Osteocyte (in vitro differentiated cells): ENCODE data around the gene ANKFY1. TPM values are rescaled to one million over a fixed set of nuclear protein-coding genes. Genes with fewer than 3 reads are reported as not detected.
"Not testable (repeated sequence)": the region's sequence is repeated elsewhere in the genome, so short reads cannot be mapped to it uniquely, and the experiment has no call there.

Experiments
- DNase-seq: peaks from one replicate; pipeline ENCODE4 v3.0.0; 2021; ENCODE audit warnings: mixed read lengths; ENCODE audit not compliant: unreplicated experiment; ENCODE audit errors: extremely low spot score
- H3K27ac Mint-ChIP-seq: one replicate; pipeline ENCODE4 v1.8.0; 2021; ENCODE audit warnings: mild to moderate bottlenecking, mixed read lengths; ENCODE audit not compliant: unreplicated experiment
- H3K27me3 Mint-ChIP-seq: one replicate; pipeline ENCODE4 v1.8.0; 2021; ENCODE audit warnings: mixed read lengths; ENCODE audit not compliant: unreplicated experiment
- H3K36me3 Mint-ChIP-seq: one replicate; pipeline ENCODE4 v1.8.0; 2021; ENCODE audit warnings: mixed read lengths; ENCODE audit not compliant: unreplicated experiment
- H3K4me1 Mint-ChIP-seq: one replicate; pipeline ENCODE4 v1.8.0; 2021; ENCODE audit warnings: mixed read lengths; ENCODE audit not compliant: unreplicated experiment
- H3K4me3 Mint-ChIP-seq: one replicate; pipeline ENCODE4 v1.8.0; 2021; ENCODE audit warnings: mild to moderate bottlenecking, moderate library complexity, mixed read lengths; ENCODE audit not compliant: unreplicated experiment
- H3K9me3 Mint-ChIP-seq: one replicate; pipeline ENCODE4 v1.8.0; 2021; ENCODE audit warnings: mixed read lengths; ENCODE audit not compliant: unreplicated experiment
- total RNA-seq: library from RNA; stranded (reverse); gene quantifications from 2 replicates; pipeline ENCODE4 v1.2.1, GENCODE V29; 2021
- TF ChIP-seq, protein P1 (sequence below): fragments of 200-600 bp; sonication (generic); IDR thresholded peaks from 2 replicates; pipeline ENCODE4 v1.5.0; 2021; ENCODE audit warnings: antibody characterized with exemption, mild to moderate bottlenecking, moderate library complexity

The ANKFY1 gene
- total RNA-seq, 1 donor from 2014 or later: 61.2 TPM

DNA sequence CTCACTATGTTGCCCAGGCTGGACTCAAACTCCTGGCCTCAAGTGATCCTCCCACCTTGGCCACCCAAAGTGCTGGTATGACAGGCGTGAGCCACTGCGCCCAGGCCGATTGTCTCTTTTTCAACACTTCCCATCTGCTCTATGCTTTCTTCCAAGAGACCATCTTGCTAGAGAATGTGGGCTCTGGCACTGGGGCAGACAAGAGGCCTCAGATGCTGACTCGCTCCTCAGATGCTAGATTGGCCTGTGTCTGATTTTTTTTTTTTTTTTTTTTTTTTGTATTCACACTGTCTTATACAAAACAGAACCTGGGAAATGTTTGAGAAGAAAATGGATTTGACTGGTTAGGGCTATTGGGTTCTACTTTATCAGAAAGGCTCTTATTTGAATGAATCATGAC is 62.6 kb downstream of the ANKFY1 start:
- DNase-seq: no peak
- H3K36me3 Mint-ChIP-seq: peaks cover 12% of the 10 kb centered on the region

DNA sequence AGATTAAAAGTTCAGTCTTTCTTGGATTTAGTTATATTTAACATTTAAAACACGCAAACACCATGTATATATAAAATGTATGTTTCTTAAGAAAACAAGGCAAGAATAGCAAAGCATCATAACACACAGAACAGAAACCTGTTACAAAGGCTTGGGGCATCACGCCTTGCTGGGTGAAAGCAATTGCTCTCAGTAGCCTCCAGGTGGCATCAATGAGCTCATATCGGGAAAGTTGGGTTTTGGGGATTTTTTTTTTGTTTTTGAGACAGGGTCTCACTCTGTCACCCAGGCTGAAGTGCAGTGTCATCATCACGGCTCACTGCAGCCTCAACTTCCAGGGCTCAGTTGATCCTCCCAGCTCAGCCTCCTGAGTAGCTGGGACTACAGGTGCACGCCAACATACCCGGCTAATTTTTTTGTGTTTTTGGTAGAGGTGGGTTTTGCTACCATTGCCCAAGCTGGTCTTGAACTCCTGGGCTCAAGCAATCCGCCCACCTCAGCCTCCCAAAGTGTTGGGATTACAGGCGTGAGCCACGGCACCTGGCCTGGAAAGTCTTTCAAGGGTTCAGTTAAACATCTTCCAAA is 63.9 kb downstream of the ANKFY1 start:
- Mint-ChIP-seq H3K27me3 (no peaks in the 10 kb centered on the region), H3K9me3 (no peaks in the 10 kb centered on the region), H3K4me1 (peaks cover 34% of the 10 kb centered on the region), H3K4me3 (no peak overlapping the region), H3K27ac (no peak overlapping the region), H3K36me3 (peaks cover 16% of the 10 kb centered on the region)
- TF ChIP-seq, protein P1, sequence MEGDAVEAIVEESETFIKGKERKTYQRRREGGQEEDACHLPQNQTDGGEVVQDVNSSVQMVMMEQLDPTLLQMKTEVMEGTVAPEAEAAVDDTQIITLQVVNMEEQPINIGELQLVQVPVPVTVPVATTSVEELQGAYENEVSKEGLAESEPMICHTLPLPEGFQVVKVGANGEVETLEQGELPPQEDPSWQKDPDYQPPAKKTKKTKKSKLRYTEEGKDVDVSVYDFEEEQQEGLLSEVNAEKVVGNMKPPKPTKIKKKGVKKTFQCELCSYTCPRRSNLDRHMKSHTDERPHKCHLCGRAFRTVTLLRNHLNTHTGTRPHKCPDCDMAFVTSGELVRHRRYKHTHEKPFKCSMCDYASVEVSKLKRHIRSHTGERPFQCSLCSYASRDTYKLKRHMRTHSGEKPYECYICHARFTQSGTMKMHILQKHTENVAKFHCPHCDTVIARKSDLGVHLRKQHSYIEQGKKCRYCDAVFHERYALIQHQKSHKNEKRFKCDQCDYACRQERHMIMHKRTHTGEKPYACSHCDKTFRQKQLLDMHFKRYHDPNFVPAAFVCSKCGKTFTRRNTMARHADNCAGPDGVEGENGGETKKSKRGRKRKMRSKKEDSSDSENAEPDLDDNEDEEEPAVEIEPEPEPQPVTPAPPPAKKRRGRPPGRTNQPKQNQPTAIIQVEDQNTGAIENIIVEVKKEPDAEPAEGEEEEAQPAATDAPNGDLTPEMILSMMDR: peak; percentile 82
- DNase-seq: no peak

More for the DNA sequence above, 62.6 kb downstream of the ANKFY1 start:
- H3K4me3 Mint-ChIP-seq: no peak overlapping the region
- peaks cover 35% of the 10 kb centered on the region for H3K4me1 Mint-ChIP-seq
- H3K9me3 Mint-ChIP-seq: no peaks in the 10 kb centered on the region
- TF ChIP-seq, protein P1: no peak
- H3K27me3 Mint-ChIP-seq: no peaks in the 10 kb centered on the region
- peak overlapping the region; percentile 28 for H3K27ac Mint-ChIP-seq

- H3K9me3 Mint-ChIP-seq: no peaks in the 10 kb centered on the region
- no peak overlapping the region for H3K4me3 Mint-ChIP-seq
- TF ChIP-seq, protein P1: no peak
- peak overlapping the region; percentile 21 for H3K27ac Mint-ChIP-seq
- DNase-seq: no peak
- H3K36me3 Mint-ChIP-seq: peaks cover 22% of the 10 kb centered on the region
- H3K4me1 Mint-ChIP-seq: peaks cover 28% of the 10 kb centered on the region
- no peaks in the 10 kb centered on the region for H3K27me3 Mint-ChIP-seq
These were observed 64.8 kb downstream of the ANKFY1 start for GRCh38 chr17:4198995-4199394.

DNA sequence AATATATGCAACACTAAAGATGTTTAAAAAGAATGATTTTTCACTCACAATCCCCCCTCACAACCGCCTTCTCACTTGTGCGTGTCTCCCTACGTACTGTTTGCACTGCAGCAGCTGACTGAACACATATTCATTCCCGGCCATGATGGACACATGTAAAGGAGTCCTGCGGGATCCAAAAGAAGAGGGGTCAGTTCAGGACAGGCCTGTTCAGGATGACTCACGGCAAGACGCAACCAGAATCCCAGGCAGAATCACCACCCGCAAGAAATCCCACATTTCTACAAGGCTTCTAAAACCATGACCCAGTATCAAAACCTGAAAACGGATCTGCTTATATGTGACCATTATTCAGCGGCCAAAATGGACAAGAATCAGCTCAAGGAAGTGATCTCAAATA is 68.5 kb downstream of the ANKFY1 start:
- Mint-ChIP-seq H3K36me3 (peaks cover 24% of the 10 kb centered on the region), H3K27ac (peak overlapping the region; percentile 76), H3K27me3 (no peaks in the 10 kb centered on the region), H3K4me1 (peaks cover 19% of the 10 kb centered on the region), H3K4me3 (peak overlapping the region; percentile 21), H3K9me3 (no peaks in the 10 kb centered on the region)
- TF ChIP-seq, protein P1: no peak
- DNase-seq: no peak

DNA sequence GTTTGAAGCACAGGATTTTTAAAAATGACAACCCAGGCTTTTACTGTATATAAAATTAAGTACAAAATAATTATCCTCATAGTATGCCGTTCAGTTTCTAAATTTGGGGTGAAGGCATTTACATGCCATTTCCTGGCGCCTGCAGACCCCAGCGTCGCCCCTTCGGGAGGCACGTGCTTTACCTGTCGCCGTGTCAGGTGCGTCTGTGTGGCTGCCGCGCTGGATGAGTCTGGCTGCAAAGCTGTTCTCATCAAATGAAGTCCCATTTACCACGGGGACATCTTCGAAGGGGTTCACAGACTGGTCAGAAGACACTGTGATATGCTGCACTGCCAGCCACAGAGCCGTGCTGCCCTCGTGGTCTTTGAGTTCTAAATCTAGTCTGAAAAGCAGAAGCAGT is 69.0 kb downstream of the ANKFY1 start:
- Mint-ChIP-seq H3K4me3 (no peak overlapping the region), H3K36me3 (peaks cover 24% of the 10 kb centered on the region), H3K27ac (peak overlapping the region; percentile 76), H3K4me1 (peaks cover 18% of the 10 kb centered on the region), H3K9me3 (no peaks in the 10 kb centered on the region), H3K27me3 (no peaks in the 10 kb centered on the region)
- TF ChIP-seq, protein P1: no peak
- no peak for DNase-seq

GRCh38 chr17:4190791-4191190 is 73.0 kb downstream of the ANKFY1 start:
- H3K9me3 Mint-ChIP-seq, H3K27ac Mint-ChIP-seq, DNase-seq, H3K4me3 Mint-ChIP-seq, H3K27me3 Mint-ChIP-seq: not testable (repeated sequence)
- Mint-ChIP-seq H3K36me3 (peaks cover 38% of the 10 kb centered on the region), H3K4me1 (peaks cover 11% of the 10 kb centered on the region)
